IPS-NIHi11 (cell line): ENCODE results near the gene PTOV1.

ENCODE experiments used
- DNase-seq: peaks from one replicate; pipeline ENCODE4 v3.0.0; 2012; ENCODE audit warnings: mixed read lengths, low spot score

Gene PTOV1

DNA sequence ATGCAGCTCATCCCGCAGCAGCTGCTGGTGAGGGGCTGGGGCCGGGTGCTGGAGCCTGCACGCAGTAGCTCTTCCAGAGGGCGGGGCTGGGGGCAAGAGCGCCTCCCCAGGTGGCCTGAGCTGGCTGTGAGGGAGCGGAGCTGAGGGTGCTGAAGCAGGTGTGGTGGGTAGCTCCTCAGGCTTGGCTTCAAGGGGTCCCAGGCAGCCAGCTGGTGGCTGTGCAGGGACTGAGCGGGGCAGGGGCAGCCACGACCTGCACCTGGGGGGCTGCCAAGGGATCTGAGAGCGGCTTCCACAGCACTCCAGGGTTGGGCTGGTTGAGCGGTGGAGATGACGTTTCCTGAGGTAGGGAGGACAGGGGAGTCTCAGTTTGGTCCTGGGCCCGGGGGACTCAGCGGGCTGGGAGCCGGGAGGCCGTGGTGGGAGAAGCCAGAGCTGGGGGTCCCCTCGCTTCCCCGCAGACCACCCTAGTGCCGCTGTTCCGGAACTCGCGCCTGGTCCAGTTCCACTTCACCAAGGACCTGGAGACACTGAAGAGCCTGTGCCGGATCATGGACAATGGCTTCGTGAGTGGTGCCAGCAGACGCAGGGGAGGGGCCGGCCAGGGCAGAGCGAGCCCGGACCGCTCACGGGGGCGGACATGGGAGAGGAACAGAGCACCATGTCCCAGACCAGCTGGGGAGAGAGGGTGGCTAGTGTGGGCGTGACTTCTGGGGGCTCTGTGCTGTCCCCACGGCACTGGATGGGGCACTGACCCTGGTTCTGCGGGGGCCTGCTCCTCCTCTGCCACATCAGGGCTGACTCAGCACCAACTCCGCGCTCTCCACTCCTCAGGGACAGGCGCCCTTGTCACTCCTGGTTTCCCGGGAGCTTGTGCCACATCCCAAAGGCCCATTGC is 7.4 kb downstream of the PTOV1 start:
- no peak for DNase-seq

DNA sequence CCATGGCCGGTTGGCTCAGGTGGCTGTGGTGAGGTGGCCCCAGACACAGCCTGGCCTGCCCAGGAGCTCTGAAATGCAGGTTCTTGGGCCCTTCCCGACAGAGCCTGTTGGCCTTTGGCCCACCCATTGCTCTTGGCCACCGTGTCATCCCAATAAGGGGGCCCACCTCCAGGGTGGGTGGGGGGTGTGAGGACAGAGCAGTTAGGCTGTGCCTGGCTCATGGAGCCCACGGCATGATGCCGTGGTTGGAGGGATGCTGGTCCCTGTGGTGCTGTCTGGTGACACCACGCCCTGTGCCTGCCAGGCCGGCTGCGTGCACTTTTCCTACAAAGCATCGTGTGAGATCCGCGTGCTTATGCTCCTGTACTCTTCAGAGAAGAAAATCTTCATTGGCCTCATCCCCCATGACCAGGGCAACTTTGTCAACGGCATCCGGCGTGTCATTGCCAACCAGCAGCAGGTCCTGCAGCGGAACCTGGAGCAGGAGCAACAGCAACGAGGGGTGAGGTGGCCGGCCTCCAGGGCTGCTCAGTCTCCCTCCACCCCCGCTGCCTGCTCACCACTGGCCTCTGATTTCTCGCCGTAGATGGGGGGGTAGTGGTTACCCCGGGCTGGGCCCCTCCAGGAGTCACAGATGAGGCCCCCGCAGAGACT is 8.8 kb downstream of the PTOV1 start:
- DNase-seq: no peak

DNA sequence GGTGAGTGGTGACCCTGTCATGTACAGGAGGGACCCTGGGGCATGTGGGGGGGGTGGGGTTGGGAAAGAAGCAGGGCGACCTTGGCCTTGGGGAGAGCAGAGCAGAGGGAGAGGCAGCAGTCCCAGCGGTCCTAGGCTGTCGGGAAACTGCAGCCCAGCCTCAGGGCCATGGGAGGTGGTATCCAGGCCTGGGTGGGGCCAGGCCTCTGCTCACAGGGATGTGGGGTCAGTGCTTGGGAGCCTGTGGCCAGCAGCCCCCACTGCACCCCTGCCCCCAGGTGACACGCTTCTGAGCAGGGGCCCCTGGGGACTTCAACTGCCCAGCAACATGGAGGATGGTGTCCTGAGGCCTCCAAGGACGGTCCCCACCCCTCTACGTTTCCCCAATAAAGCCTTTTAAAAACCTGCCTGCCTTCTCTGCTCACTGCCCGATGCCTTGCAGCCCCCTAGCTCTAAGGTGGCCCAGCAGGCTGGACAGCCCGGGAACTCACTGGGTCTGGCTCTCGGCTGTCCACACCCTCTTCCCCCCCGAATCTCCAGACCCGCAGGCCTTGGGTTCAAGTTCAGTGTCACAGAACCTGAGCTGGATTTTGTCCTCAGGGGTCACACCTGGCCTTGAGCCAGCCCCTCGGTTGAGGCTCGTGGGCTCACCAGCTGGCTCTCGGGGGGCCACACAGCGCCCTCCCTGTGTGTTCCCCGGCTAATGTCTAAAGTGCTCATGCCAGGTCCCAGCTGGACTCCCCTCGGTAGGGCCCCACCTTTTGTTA is 9.6 kb downstream of the PTOV1 start:
- no peak for DNase-seq

DNA sequence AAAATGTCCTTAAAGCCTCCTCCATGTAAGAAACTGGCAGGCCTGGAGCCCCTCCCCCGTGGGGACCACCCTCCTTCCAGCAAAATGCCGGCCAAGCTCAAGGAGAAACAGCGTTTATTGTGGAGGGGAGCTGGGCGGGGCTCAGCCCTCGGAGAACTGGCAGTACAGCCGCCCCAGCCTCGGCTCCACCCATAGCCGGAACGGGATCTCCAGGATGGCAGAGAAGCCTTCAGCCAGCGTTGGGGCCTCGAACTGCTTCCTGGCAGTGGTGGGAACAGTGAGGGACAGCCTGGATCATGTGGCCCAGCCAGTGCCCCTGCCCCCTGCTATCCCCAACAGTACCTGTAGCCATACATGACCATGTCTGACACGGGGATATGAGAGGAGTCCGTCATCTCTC is 10.1 kb downstream of the PTOV1 start:
- peak; percentile 58 for DNase-seq

DNA sequence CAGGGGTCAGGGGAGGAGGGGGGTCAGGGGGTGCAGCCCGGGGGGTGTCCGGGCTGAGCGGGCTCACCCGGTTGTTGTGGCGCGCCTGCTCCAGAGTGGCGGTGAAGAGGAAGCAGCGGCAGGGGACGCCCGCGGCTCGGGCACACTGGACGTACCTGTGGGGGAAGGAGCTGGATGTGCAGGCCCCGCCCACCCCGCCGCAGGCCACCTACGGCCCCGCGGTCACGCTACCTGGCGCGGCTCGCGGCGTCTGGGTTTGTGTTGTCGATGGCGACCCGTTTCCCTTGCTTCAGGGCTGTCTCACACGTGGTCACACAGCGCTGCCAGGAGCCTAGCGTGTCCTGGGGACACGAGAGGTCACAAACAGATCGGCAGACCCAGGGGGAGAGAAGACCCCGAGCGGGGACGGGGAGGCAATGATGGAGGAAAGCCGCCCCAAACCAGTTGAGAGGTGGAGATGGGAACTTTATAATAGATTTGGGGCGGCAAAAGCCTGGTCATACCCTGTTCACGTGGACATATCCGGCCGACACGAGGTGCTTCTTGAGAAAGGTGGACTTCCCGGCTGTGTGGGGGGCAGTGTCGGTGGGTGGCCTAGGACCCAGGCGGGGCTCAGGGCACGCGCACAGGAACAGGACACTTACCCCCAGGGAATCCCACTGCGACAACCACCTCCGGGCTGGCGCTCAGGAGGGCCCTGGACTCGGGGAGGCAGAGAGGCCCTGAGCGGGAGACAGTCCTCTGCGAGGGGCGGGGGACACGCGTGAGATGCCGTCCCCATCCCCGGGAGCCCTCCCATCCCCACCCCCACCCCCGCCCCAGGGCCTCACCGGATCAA is 10.8 kb downstream of the PTOV1 start:
- DNase-seq: no peak

DNA sequence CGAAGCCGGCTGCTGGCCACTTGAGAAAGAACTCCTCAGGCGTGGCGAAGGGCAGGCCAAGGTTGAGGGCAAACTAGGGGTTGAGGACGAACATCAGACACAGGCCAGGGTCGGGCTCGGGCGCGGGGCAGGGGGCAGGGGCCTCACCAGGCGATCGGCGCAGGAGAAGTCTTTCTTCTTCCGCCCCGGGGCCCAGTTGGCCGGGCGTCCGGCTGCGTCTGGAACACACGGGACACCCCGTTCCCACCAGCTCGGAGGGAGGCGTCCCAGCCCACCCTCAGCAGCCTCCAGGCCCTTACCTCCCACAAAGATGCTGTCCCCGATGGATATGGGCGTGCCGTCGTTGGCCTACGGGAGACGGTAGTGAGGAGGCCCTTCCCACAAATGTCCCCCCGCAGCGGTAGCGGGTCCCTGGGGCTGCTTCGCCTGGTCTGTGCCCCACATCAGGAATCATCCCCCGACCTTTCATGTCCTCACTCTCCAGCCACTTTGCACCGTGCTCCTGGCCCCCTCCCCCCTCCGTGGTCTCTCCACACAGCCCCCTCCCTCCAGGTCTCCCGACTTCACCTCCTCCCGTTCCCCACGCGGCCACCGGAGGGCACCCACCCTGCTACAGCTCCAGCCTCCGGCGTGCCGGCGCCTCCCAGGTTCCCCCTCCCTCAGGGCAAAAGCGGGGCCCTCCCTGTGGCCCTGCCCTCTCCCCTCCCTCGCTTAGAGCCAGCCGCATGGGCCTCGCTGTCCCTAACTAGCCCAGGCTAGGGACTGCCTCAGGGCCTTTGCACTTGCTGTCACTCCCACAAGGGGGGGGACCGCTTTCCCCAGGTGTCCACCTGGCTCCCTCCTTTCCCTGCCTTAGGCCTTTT is 11.7 kb downstream of the PTOV1 start:
- peak; percentile 79 for DNase-seq

DNA sequence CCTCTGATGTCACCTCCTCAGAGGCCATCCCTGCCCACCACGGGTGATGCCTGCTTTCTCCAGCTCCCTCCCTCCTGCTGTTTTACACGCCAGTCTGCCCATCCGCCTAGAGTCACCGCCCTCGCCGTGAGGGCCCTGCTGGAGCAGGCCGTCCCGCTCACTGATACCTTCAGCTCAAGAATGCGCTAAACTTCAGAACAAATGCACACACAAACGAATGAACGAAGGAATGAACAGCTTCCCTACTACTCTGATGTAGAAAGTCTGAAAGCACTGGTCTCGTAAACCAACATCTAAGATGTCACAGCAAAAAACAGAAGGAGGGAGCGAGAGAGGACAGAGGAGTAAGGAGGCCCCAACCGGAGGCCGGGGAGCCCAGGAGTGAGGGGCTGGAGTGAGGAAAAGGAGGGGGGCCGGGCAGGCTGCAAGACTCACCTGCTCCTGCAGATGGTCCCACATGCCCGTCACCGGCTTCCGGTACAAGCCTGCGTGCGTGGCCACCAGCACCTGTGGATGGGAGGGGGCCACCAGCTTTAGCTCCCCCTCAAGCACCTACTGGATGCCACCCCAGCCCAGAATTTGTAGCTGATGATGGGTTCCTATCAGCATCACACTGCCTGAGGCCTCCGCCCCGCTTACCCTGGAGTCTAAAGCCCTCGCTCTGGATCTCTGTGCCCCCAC is 12.4 kb downstream of the PTOV1 start:
- no peak for DNase-seq

DNA sequence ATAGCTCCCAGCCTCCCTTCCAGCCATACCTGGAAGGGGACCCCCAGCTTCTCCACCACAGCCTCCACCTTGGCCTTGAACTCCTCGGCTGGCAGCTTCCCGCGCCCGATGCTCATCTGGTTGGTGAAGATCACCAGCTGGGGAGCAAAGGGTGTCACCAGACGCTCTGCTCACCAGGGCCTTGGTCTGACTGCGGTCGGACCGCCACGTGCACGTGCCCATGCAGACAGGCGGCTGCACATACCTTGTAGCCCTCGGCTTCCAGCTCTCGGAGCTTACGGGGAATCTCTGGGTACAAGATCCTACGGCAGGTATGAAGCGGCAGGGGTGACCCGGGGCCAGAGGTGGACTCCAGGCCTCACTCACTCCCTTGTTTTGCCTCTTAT is 13.0 kb downstream of the PTOV1 start:
- no peak for DNase-seq

DNA sequence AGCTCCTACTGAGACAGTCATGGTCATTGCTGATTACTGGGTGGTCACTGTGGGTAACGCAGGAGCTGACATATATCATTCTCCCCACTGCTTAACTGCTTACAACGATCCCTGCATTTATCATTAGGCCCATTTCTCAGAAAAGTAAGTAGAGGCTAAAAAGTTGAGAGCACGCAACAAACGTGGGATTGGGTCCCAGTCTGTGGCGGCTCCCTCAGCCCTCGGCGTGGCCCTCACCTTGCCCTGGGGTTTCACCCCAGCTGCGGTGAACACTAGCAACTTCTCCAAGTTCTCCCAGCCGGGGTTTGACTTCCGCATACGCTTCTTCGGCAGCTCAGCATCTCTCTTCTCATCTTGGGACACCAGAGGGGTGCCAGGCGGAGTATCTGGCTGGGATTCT is 13.9 kb downstream of the PTOV1 start:
- no peak for DNase-seq

DNA sequence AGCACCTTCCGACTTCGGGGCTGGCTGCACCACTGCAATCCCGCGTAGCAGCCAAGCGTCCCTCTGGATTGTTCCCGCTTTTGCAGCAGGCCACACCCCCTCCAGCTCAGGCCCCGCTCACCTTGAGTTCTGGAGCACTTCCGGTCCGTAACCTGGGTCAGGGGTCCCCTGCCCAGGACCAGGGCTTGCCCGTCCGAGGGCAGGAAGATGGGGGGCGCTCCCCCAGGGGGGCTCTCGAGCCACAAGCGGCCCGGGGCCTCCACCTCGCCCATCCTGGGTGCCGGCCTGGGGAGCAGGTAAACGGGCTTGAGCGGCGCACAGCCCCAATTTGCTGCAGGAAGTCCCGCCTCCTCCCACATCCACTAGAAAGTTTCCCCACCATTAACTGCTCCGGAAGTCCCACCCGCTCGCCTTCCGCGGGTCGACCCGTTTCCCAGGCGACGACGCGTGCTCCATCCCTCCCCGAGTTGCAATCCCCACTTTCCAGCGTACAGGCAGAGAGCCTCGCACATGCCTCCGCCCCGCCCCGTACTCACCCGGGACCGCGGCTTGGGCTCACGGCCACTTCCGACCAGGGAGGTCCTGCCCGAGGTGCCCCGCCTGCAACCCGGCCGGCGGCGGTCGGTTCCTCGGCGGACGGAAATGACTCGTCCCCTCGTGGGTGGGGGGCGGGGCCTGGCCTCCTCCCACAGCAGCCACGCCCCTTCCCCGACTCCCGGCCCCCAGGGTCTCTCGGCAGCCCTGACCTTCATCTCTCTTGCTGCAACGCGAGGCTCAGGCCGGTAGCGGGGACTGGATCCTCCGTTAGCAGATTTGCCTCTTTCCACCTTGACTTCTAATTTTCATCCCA is 16.2 kb downstream of the PTOV1 start, which contains the start of gene PNKP:
PNKP (minus strand) TSS at position 644 of the 850 bp plus-strand sequence; CDS start at position 272, 372 bp downstream.
- DNase-seq: peak; percentile 83

DNA sequence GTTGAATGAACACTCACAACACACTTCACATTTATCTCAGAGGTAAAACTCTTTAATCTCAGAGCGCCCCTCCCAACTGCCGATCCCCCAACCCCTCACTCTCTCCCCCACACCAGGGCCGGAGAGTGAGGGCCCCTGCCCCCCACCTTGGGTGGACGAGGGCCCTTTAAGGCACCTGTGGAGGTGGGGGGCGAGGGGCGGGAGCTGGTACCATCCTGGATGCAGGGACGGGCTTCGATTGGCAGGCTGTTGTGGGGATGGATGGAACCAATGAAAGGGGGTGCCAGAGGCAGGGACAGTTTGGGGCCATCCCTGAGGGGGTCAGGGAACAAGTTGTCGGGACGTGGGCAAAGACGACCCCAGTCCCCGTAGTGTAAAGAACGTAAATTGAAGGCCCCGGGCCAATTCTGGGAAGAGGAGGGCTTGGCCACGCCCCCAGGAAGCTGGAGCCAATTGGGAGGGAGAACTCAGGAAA is 18.1 kb downstream of the PTOV1 start:
- DNase-seq: no peak

DNA sequence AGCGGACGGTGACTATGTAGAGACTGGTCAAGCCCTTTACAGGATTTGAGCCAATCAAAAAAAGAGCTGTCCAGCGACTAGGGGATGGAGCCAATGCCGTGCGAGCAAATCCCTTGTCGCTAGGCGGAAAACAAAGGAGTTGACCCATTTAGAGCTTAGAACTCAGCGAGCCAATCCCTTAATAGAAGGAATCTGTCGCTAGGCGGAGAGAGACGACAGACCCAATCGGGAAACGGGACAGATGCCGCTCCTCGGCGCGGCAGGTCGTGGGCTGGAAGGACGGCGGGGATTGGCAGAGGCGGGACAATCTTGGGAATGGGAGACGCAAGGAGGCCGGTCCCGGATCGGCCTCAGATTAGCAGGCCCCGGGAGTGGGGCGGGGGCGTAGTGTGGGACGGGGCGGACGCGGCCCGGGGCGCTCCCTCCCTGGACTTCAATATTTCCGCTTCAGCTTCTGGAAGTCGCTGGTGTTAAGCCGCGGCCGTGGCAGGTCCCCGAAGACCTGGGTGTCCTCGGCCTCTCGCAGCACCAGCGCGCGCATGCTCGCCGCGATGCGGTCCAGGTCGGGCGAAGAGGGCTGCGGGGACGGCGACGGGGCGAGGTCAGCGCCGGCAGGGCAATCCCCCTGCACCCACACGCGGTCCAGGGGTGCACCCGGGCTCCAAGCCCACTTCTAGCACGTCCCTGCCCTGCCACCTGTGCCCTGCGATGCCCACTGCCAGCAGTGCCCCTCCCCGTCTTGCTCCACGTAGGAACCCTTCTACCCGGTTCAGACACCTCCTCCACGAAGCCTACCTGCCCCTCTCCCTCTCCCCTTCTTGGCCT is 18.7 kb downstream of the PTOV1 start:
- DNase-seq: peak; percentile 82

DNA sequence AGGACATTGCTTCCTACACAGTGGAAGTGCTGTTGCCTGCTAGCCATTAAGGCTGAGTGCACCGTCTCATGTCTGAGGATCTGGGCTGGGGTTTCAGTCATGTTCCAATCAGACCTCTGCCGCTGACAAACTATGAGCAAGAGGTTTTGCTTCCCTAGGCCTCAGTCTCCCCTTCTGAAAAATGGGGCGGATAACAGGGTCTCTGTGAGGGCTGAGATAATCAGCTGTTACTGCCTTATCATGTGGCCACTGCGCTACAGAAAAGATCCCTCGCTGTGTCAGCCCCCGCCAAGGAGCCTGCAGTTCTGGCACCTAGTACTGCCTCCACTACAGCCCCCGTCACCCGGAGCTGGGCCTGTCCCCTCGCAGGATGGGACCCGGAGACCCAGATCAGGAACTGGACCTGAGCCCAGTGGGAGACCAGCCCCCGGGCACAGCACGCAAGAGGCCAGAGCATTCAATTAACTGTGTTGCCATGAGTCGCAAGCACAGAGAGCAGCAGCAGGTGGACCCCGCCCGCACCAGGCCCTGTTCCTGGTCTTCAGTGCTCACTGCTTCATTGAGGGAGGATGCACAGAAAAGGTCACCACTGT is 19.4 kb downstream of the PTOV1 start:
- no peak for DNase-seq

DNA sequence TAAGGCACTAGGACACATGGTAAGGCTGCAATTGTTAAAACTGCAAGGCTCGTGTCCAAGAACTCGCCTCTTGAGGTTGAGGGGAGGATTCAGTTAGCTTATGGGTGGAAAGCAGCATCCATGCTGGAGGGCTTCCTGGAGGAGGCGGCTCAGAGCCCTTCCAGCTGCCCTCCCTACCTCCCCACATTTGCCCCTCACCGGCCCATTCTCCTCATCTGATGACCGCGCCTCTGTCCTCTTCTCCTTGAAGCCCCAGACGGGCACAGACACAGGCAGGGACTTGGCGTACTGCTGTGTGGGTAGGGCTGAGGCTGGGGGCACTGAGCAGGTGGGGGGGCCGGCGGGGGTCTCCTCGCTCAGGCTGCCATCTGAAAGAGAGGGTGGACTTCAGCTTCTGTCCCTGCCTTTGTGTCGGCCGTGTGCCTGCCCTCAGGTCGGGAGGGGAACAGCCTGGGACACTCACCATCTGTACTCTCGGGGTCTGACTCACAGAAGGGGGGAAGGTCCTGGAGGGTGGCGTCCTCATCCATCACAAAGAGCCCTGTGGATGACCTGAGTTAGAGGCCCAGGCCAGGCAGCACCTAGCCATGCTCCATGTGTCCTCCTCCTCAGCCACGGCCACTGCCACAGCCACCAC is 20.5 kb downstream of the PTOV1 start:
- no peak for DNase-seq

DNA sequence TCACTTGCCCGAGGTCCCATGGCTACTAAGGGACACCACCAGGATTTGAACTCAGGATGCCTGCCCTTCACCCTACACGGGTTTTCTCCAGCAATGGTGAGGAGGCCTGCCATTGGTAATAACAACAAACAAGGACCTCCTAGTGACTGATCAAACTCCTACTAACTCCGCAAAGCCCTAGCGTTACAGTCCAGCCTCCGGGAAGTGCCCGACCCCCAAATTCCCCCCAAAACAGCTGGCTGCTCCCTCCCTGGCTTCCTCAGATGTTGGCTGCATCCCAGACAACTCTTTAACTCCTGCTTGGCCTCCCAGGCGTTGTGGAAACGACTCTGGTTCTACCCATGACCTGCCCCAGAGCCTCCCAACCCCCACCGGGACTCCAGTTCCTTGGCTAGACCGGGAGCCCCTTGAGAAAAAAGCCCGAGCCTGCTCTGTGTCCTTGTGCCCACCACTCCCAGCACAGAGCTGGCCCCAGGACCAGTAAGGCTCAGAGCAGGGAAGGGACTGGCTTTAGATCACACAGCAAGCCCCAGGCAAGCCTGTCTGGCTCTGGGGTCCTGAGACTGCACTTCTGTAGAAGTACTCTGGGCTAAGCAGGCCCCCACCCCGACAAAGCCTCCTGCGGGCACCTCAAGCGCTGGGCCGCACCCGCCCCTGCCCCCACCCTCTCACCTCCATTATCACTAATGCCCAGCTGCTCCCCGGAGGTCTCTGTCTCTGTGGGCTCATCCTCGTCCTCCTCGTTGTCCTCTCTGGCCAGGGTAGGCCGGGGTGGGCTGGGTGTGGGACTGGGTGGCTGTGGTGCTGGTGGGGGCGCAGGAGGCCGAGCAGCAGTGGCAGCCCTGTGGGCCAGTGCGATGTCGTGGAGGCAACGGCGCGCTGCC is 21.5 kb downstream of the PTOV1 start:
- DNase-seq: no peak

DNA sequence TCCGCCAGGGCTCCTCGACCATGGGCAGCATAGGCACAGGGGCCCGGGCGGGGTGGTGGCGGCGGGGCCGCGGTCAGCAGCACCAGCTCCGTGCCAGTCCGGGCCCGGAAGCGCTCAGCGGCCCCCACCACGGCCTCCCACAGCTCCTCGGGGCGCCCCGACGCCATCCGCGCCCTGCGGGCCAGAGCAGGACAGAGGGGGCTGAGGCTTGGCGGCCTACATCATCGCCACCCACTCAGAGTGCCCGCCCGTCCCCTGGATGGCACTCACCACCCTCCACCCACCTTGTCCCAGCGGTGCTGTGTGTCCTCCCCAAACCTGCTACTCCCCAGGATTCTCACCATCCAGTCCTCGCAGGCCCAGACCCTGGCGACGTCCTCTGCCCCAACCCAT is 22.2 kb downstream of the PTOV1 start:
- no peak for DNase-seq
